Right lobe of liver (tissue), 6 donors: ENCODE data around the gene PEA15. TPM values are rescaled to one million over a fixed set of nuclear protein-coding genes. Genes with fewer than 3 reads are reported as not detected.

Source experiments
- ATAC-seq, 4 donors: fragments of 200-7000 bp; cut with Tn5 transposase; one replicate each; pipeline ENCODE4 v1.9.1; 2020; ENCODE audit warnings: mild to moderate bottlenecking in 4 of 4, moderate library complexity in 4 of 4
- DNase-seq, 3 donors: peaks; one replicate each; pipeline ENCODE4 v3.0.0-alpha.2; 2020
- H3K27ac ChIP-seq, 3 donors: fragments of 200-600 bp; one replicate each; pipeline ENCODE4 v1.8.0; 2022
- H3K27me3 ChIP-seq, 2 donors: fragments of 200-600 bp; one replicate each; pipeline ENCODE4 v1.8.0; 2022
- H3K36me3 ChIP-seq, 4 donors: fragments of 200-600 bp; sonication (generic) in 1 of 4; one replicate each; pipeline versions ENCODE4 v1.5.1 to v1.8.0; 2017 to 2022; ENCODE audit warnings: control low read depth in 1 of 4
- H3K4me1 ChIP-seq, 4 donors: fragments of 200-600 bp; sonication (generic) in 1 of 4; one replicate each; pipeline versions ENCODE4 v1.5.1 to v1.8.0; 2017 to 2022; ENCODE audit warnings: control low read depth in 1 of 4
- H3K4me3 ChIP-seq, 3 donors: fragments of 200-600 bp; one replicate each; pipeline ENCODE4 v1.8.0; 2022
- H3K9me3 ChIP-seq, 4 donors: fragments of 200-600 bp; sonication (generic) in 1 of 4; one replicate each; pipeline versions ENCODE4 v1.5.1 to v1.8.0; 2017 to 2022; ENCODE audit warnings: control low read depth in 1 of 4
- POLR2A ChIP-seq: fragments of 450-650 bp; IDR thresholded peaks from one replicate; pipeline ENCODE4 v1.6.1; 2017; ENCODE audit warnings: antibody characterized with exemption, mild to moderate bottlenecking
- WGBS: methylation state at CpG from one replicate; pipeline ENCODE4 v1.1.6; 2018; ENCODE audit warnings: low coverage, low lambda C conversion rate; ENCODE audit not compliant: insufficient coverage; ENCODE audit errors: missing lambda C conversion rate; 5-methylcytosine and 5-hydroxymethylcytosine counted together
- intact Hi-C, 2 donors: fragments of 100-400 bp; cut with DNase I; formaldehyde crosslinking; loops; one replicate each; pipeline versions ENCODE4 v1.11.2 to v1.14.1; 2022
- total RNA-seq, 6 experiments: library from RNA; depleted of rRNA in 2 of 6; stranded (reverse); fragments of >200 nt in 2 of 6; fragmentation: NEBNext Ultra II Directional in 3 of 6; extraction: Animal tissue kit (Norgen Biotek cat#: 25700) in 3 of 6; gene quantifications; one replicate each; pipeline versions ENCODE4 v1.1.0 to v1.2.4, GENCODE V29; 2016 to 2023
- TF ChIP-seq, protein P1 (sequence below), 4 donors: fragments of 200-600 bp in 3 of 4; fragments of 450-650 bp in 1 of 4; IDR thresholded peaks; one replicate each; pipeline versions ENCODE4 v1.5.1 to v1.8.0; 2016 to 2022; ENCODE audit warnings: antibody characterized with exemption in 4 of 4, mild to moderate bottlenecking in 2 of 4
- donor health status: DM: no; HTN: yes; CAD: no.
- donor health status: DM: no; HTN: no; CAD: no.
- donor health status: DM: no; HTN: no; CAD: no.
- donor health status: DM: no; HTN: yes; CAD: no.
- donor health status: DM: no; HTN: yes; CAD: no.

PEA15 gene
- total RNA-seq, 6 experiments from 2014 or later: 11.5 to 45.7 (median 18.0) TPM

- intact Hi-C loops: no loop called here
- Histone ChIP-seq H3K4me1 (no peaks in the 10 kb centered on the region), H3K27ac (no peak overlapping the region), H3K27me3 (no peaks in the 10 kb centered on the region), H3K9me3 (no peaks in the 10 kb centered on the region), H3K36me3 (no peaks in the 10 kb centered on the region), H3K4me3 (no peak overlapping the region)
- no peak for TF ChIP-seq POLR2A
- TF ChIP-seq, protein P1, sequence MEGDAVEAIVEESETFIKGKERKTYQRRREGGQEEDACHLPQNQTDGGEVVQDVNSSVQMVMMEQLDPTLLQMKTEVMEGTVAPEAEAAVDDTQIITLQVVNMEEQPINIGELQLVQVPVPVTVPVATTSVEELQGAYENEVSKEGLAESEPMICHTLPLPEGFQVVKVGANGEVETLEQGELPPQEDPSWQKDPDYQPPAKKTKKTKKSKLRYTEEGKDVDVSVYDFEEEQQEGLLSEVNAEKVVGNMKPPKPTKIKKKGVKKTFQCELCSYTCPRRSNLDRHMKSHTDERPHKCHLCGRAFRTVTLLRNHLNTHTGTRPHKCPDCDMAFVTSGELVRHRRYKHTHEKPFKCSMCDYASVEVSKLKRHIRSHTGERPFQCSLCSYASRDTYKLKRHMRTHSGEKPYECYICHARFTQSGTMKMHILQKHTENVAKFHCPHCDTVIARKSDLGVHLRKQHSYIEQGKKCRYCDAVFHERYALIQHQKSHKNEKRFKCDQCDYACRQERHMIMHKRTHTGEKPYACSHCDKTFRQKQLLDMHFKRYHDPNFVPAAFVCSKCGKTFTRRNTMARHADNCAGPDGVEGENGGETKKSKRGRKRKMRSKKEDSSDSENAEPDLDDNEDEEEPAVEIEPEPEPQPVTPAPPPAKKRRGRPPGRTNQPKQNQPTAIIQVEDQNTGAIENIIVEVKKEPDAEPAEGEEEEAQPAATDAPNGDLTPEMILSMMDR (IDR thresholded peaks at IDR 0.05): peak in 1 of 4 donors; percentile 21
- DNase-seq: no peak
- WGBS: 100% methylated on average over 1 of the region's 1 CpG
- peak; percentile 29 to 71 (median 44) for ATAC-seq
Measured at GRCh38 chr1:160163615-160164014, 41.6 kb upstream of the PEA15 start.

GRCh38 chr1:160164121-160164520 lies 41.1 kb upstream of the PEA15 start:
- Histone ChIP-seq H3K4me3 (no peak overlapping the region), H3K9me3 (no peaks in the 10 kb centered on the region), H3K36me3 (no peaks in the 10 kb centered on the region), H3K27me3 (no peaks in the 10 kb centered on the region), H3K4me1 (no peaks in the 10 kb centered on the region), H3K27ac (no peak overlapping the region)
- intact Hi-C loops: no loop called here
- DNase-seq (no peak), ATAC-seq (no peak)
- TF ChIP-seq POLR2A: no peak
- TF ChIP-seq, protein P1 (IDR thresholded peaks at IDR 0.05): no peak
- WGBS: 73% methylated on average over 4 of the region's 10 CpGs

DNA sequence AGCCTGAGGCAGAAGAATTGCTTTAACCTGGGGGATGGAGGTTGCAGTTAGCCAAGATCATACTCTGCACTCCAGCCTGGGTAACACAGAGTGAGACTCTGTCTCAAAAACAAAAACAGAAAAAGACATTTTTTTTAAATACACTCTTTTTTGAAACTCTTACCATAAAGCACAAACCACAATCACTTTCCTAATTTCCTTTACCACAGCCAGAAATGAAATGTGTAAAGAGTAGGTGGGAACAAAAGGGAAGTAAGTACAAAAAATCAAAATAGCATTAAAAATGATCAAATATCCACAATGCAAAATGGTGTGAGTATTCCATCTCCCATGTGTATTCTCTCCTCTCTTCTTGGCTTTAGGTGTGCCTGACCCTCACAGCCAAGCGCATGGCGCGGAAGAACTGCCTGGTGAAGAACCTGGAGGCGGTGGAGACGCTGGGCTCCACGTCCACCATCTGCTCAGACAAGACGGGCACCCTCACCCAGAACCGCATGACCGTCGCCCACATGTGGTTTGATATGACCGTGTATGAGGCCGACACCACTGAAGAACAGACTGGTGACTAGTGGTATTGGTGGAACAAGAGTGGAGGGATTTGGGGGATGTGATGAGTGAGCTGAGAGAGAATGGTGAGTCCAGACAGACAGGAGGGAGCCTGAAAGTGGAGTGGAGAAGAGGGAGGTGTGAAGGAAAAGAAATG lies 38.9 kb upstream of the PEA15 start:
- 67% methylated on average over 6 of the region's 12 CpGs for WGBS
- no peak for ATAC-seq
- intact Hi-C loops: no loop called here

GRCh38 chr1:160167056-160167455 lies 38.1 kb upstream of the PEA15 start:
- no peaks in the 10 kb centered on the region for H3K9me3 ChIP-seq
- ATAC-seq: no peak
- TF ChIP-seq POLR2A: no peak
- TF ChIP-seq, protein P1 (IDR thresholded peaks at IDR 0.05): no peak
- no peak overlapping the region for H3K4me3 ChIP-seq
- H3K27me3 ChIP-seq: no peaks in the 10 kb centered on the region
- intact Hi-C loops: no loop called here
- no peak for DNase-seq
- WGBS: 64% methylated on average over 3 of the region's 4 CpGs
- H3K36me3 ChIP-seq: no peaks in the 10 kb centered on the region
- no peaks in the 10 kb centered on the region for H3K4me1 ChIP-seq
- no peak overlapping the region for H3K27ac ChIP-seq

More for the DNA sequence above, 38.9 kb upstream of the PEA15 start:
- Histone ChIP-seq H3K27me3 (no peaks in the 10 kb centered on the region), H3K4me1 (no peaks in the 10 kb centered on the region), H3K36me3 (no peaks in the 10 kb centered on the region), H3K4me3 (no peak overlapping the region), H3K9me3 (no peaks in the 10 kb centered on the region), H3K27ac (no peak overlapping the region)
- TF ChIP-seq, protein P1 (IDR thresholded peaks at IDR 0.05): no peak
- no peak for TF ChIP-seq POLR2A
- DNase-seq: no peak
